GM12878 (cell line): ENCODE measurements around the gene UNC45B. TPM values are rescaled to one million over a fixed set of nuclear protein-coding genes. Genes with fewer than 3 reads are reported as not detected.

Experiments used
- ATAC-seq: fragments of 200-7000 bp; cut with Tn5 transposase; 3 replicates; pipeline ENCODE4 v1.9.1; 2020; ENCODE audit warnings: mild to moderate bottlenecking, moderate library complexity
- BruUV-seq: library from RNA; stranded (reverse); fragments of 400-500 nt; replicated peaks from 2 replicates; lab custom pipeline; 2021; lab: Mats Ljungman, UMichigan
- CTCF ChIA-PET: fragments of 300-600 bp; sonication (Branson Sonifier 250); formaldehyde crosslinking; extraction: SDS; loops from one replicate; lab custom pipeline; 2021; ENCODE audit warnings: inconsistent platforms; lab: Yijun Ruan, JAX
- POLR2A ChIA-PET: fragments of 350-600 bp; formaldehyde crosslinking; extraction: SDS; loops from one replicate; lab custom pipeline; 2021; ENCODE audit warnings: inconsistent platforms; lab: Charles Lee
- RAD21 ChIA-PET: fragments of 300-600 bp; sonication (Branson Sonifier 250); formaldehyde crosslinking; loops from one replicate; lab custom pipeline; 2023; ENCODE audit warnings: antibody characterized with exemption; ENCODE audit not compliant: unreplicated experiment; lab: Charles Lee
- SMC1A ChIA-PET: fragments of 300-600 bp; sonication (Branson Sonifier 250); formaldehyde crosslinking; loops from one replicate; lab custom pipeline; 2023; ENCODE audit not compliant: unreplicated experiment, uncharacterized antibody; lab: Charles Lee
- DNase-seq: peaks from one replicate; pipeline ENCODE4 v3.0.0-alpha.2; 2011; ENCODE audit warnings: low read depth, low spot score
- FAIRE-seq: peaks from 3 replicates; lab custom pipeline; 2011; peaks lifted over from hg19 to GRCh38; lab: Jason Lieb, UNC
- H2AFZ ChIP-seq: 2 replicates; pipeline ENCODE4 v1.6.0; 2011; ENCODE audit warnings: low read depth, low read length, control low read depth; ENCODE audit not compliant: control insufficient read depth
- H3K27ac ChIP-seq: 2 replicates; pipeline ENCODE4 v1.5.1; 2011; ENCODE audit warnings: control low read depth; ENCODE audit not compliant: control insufficient read depth, insufficient read depth
- H3K27me3 ChIP-seq, 2 experiments: replicated peaks in 1 of 2; 2 replicates each; pipeline versions ENCODE4 v1.6.0 to v1.6.1; 2011; ENCODE audit warnings: low read length in 1 of 2; ENCODE audit not compliant: control insufficient read depth in 2 of 2, insufficient read depth in 2 of 2
- H3K36me3 ChIP-seq, 2 experiments: 2 replicates each; pipeline ENCODE4 v1.5.1; 2011; ENCODE audit warnings: low read length in 1 of 2; ENCODE audit not compliant: control insufficient read depth in 2 of 2, insufficient read depth in 2 of 2
- H3K4me1 ChIP-seq: 2 replicates; pipeline ENCODE4 v1.6.1; 2011; ENCODE audit warnings: mild to moderate bottlenecking, low read length, moderate library complexity, mixed read lengths; ENCODE audit not compliant: control insufficient read depth, insufficient read depth
- H3K4me2 ChIP-seq: 2 replicates; pipeline ENCODE4 v1.6.0; 2011; ENCODE audit warnings: control low read depth; ENCODE audit not compliant: control insufficient read depth, insufficient read depth
- H3K4me3 ChIP-seq: fragments of 200-600 bp; sonication (generic); 2 replicates; pipeline ENCODE4 v1.5.1; 2016
- H3K79me2 ChIP-seq: 2 replicates; pipeline ENCODE4 v1.6.0; 2011; ENCODE audit warnings: low read length; ENCODE audit not compliant: control insufficient read depth, insufficient read depth
- H3K9ac ChIP-seq: 2 replicates; pipeline ENCODE4 v1.8.0; 2011; ENCODE audit warnings: low read length, control low read depth, mixed read lengths; ENCODE audit not compliant: control insufficient read depth, insufficient read depth
- H3K9me3 ChIP-seq: replicated peaks from 3 replicates; pipeline ENCODE4 v1.5.1; 2011; ENCODE audit warnings: mild to moderate bottlenecking, low read length; ENCODE audit not compliant: control insufficient read depth, insufficient read depth
- H4K20me1 ChIP-seq: 2 replicates; pipeline ENCODE4 v1.6.0; 2011; ENCODE audit not compliant: control insufficient read depth, insufficient read depth
- MEF2B ChIP-seq: fragments of 450-650 bp; IDR thresholded peaks from 2 replicates; pipeline ENCODE4 v1.6.1; 2018; ENCODE audit warnings: mild to moderate bottlenecking, moderate library complexity; ENCODE audit not compliant: partially characterized antibody, poor library complexity, severe bottlenecking
- NFYB ChIP-seq: IDR thresholded peaks from 2 replicates; pipeline ENCODE4 v1.6.1; 2011; ENCODE audit warnings: low read depth, mild to moderate bottlenecking, low read length, improper control_type of control experiment, moderate library complexity; ENCODE audit not compliant: insufficient read depth
- ZNF207 ChIP-seq: fragments of 450-650 bp; IDR thresholded peaks from 2 replicates; pipeline ENCODE4 v1.6.1; 2014; ENCODE audit warnings: antibody characterized with exemption, mild to moderate bottlenecking, borderline replicate concordance
- WGBS: methylation state at CpG from one replicate; pipeline ENCODE4 v1.1.6; 2016; ENCODE audit warnings: low lambda C conversion rate; ENCODE audit not compliant: insufficient replicate concordance, insufficient coverage; ENCODE audit errors: missing lambda C conversion rate; 5-methylcytosine and 5-hydroxymethylcytosine counted together
- in situ Hi-C: fragments of 300-500 bp; cut with MboI; formaldehyde crosslinking; loops from 9 replicates; pipeline ENCODE4 v1.14.3; 2018; ENCODE audit warnings: mixed read lengths
- intact Hi-C: fragments of 100-400 bp; cut with micrococcal nuclease; formaldehyde crosslinking; loops from one replicate; pipeline ENCODE4 v1.14.2; 2022; ENCODE audit not compliant: unreplicated experiment
- polyA plus RNA-seq, 11 experiments: library from polyadenylated mRNA; depleted of rRNA in 4 of 11; unstranded in 6 of 11; stranded (reverse) in 5 of 11; fragments of >200 nt; fragmentation: Nextera tagmentation in 4 of 11; fragmentation: Illumina TruSeq in 1 of 11; extraction: Ambion mirVana in 4 of 11; extraction: Trizol in 1 of 11; gene quantifications; 1 replicate in 1 of 11; 2 replicates in 10 of 11; pipeline versions ENCODE4 v1.2.1 to v1.2.3, GENCODE V29; 2011 to 2016; ENCODE audit warnings: inconsistent platforms in 2 of 11, missing spikeins in 2 of 11, low read depth in 1 of 11
- total RNA-seq, 4 experiments: library from RNA; depleted of rRNA in 3 of 4; stranded (reverse); fragments of >200 nt in 3 of 4; fragmentation: Illumina TruSeq in 1 of 4; extraction: Trizol in 1 of 4; gene quantifications; 2 replicates each; pipeline versions ENCODE4 v1.2.1 to v1.2.3, GENCODE V29; 2013 to 2021

Gene UNC45B
- total and polyA plus RNA-seq, 10 of the 15 experiments (the other 5 are each of a cell fraction or from before 2014, with no cell fraction given) = 0.03 TPM; not detected in 9

- in situ Hi-C loops = no loop called here
- Histone ChIP-seq H4K20me1 (no peaks in the 10 kb centered on the region), H3K36me3 (no peaks in the 10 kb centered on the region), H3K4me3 (no peak overlapping the region), H3K9me3 (no peaks in the 10 kb centered on the region), H3K9ac (no peak overlapping the region), H3K27ac (no peak overlapping the region), H3K27me3 (no peaks in the 10 kb centered on the region; a peak in 1 of 4 replicates), H3K4me2 (no peak overlapping the region), H3K4me1 (no peaks in the 10 kb centered on the region)
- DNase-seq = no peak
- RAD21 ChIA-PET = no interaction called here
- SMC1A ChIA-PET = interaction anchor here (1.1 to 1.4 kb wide), 2 partner anchors 43 to 55 kb away, joined by 3 read pairs; no protein-coding TSS in a partner anchor
- CTCF ChIA-PET = no interaction called here
- POLR2A ChIA-PET = no interaction called here
- 0% methylated on average over 6 of the region's 6 CpGs for WGBS
- no TSS peak for BruUV-seq
- peak; percentile 50 for ATAC-seq
- FAIRE-seq = no peak
- intact Hi-C loops = no loop called here
- TF ChIP-seq NFYB (no peak), MEF2B (peak; percentile 24)
- TF ChIP-seq, all 136 proteins: peak for 1
- Histone ChIP-seq H2AFZ (no peak overlapping the region), H3K79me2 (no peaks in the 10 kb centered on the region)
Observed at GRCh38 chr17:35183332-35183731, 35.7 kb downstream of the UNC45B start.

GRCh38 chr17:35184274-35184673, 36.7 kb downstream of the UNC45B start:
- 24% methylated on average over 3 of the region's 3 CpGs for WGBS
- Histone ChIP-seq H3K9ac (no peak overlapping the region), H3K79me2 (no peaks in the 10 kb centered on the region), H3K9me3 (no peaks in the 10 kb centered on the region), H3K27ac (no peak overlapping the region), H2AFZ (no peak overlapping the region), H3K4me1 (no peaks in the 10 kb centered on the region), H4K20me1 (no peaks in the 10 kb centered on the region), H3K4me2 (no peak overlapping the region), H3K36me3 (no peaks in the 10 kb centered on the region), H3K27me3 (no peaks in the 10 kb centered on the region; a peak in 1 of 4 replicates), H3K4me3 (no peak overlapping the region)
- FAIRE-seq (no peak), DNase-seq (no peak), ATAC-seq (no peak)
- intact Hi-C loops (no loop called here), in situ Hi-C loops (no loop called here)
- no TSS peak for BruUV-seq
- ChIA-PET RAD21 (no interaction called here), POLR2A (no interaction called here), SMC1A (interaction anchor here (0.6 to 1.4 kb wide), 3 partner anchors 39 to 54 kb away, joined by 3 read pairs; no protein-coding TSS in a partner anchor), CTCF (interaction anchor here (0.6 kb wide), 1 partner anchor 1431 kb away, joined by 5 read pairs; no protein-coding TSS in a partner anchor)
- no peak for TF ChIP-seq ZNF207
